GM12801 (cell line): ENCODE results near the gene DEDD.

Experiments
- CTCF ChIP-seq: IDR thresholded peaks from one replicate; pipeline ENCODE4 v1.5.1; 2011; ENCODE audit warnings: control low read depth; ENCODE audit not compliant: insufficient read length; ENCODE audit errors: extremely low read depth

The DEDD gene

GRCh38 chr1:161131523-161132409 is 701 bp downstream of the DEDD start:
- no peak for TF ChIP-seq CTCF

- no peak for TF ChIP-seq CTCF
Observed at GRCh38 chr1:161130266-161130665, 2.2 kb downstream of the DEDD start.

- no peak for TF ChIP-seq CTCF
Observed at GRCh38 chr1:161128591-161129420, 3.7 kb downstream of the DEDD start.

- TF ChIP-seq CTCF, result no peak
Observed at GRCh38 chr1:161127649-161128048, 4.8 kb downstream of the DEDD start.

- TF ChIP-seq CTCF, result no peak
Observed at GRCh38 chr1:161122967-161123366, 9.5 kb downstream of the DEDD start.

GRCh38 chr1:161121834-161122233 is 10.6 kb downstream of the DEDD start:
- TF ChIP-seq CTCF, result no peak

GRCh38 chr1:161121042-161121650 is 11.3 kb downstream of the DEDD start:
- no peak for TF ChIP-seq CTCF
